ENCODE results near the gene CDIPT.

Gene CDIPT

DNA sequence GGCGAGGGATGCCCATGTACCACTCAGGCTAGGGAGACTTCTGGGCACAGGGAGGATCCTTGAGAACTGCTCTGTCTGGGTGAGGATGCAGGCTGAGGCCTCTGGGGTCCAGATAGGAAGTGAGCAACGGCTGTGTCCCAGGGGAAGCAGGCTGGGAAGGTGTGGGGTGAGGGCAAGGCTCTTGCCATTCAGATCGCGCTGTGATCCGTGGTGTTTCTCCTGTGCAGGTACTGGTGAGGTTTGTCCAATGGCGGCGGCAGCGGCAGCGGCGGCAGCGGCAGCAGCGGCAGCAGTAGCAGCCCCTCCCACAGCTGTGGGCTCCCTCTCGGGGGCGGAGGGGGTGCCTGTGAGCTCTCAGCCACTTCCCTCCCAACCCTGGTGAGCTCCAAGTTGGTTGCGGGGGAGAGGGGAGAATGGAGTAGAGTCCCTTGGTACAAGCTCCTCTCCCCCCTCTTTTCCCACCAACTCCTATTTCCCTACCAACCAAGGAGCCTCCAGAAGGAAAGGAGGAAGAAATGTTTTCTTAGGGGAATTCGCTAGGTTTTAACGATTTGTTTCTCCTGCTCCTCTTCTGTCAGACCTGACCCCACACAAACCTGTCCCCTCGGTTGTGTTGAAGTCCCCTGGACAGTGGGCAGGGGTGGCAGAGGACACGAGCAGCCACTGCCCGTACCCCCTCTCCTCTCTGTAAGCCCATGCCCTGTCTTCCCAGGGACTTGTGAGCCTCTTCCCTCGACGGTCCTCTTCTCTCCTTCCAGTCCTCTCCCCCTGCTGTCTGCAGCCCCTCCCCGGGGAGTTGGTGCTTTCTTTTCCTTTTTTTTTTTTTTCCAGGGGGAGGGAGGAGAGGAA is 53.0 kb downstream of the CDIPT start:
- no peak for DNase-seq (ENCODE audit: low spot score)

DNA sequence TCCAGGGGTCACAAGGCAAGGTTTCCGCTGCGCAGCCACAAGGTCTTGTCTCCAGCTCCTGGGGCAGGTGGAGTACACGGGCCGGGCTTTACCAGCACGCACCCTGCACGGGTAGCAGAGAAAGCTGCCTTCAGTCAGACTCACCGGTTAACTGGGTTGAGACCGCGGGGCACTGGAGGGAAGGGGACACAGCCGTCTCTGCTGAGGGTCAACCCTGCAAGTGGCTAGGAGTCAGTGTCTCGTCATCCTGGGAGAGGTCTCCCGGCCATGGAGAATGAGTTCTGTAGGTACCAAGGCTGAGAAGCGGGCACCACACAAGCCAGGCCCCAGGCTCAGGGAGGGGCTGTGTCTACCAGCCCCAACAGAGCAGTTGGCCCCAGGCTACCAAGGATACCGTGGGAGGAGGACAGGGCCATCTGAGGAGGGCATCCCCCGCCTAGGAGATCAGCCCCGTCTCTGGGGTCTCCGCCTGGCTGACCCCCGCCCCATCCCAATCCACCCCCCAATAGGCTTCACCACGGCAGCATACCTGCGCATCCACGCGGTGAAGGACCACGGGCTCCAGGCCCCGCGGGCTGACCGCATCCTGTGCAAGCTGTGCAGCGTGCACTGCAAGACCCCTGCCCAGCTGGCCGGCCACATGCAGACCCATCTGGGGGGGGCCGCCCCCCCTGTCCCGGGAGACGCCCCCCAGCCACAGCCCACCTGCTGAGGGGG is 53.8 kb downstream of the CDIPT start:
- no peak for DNase-seq (ENCODE audit: low spot score)

All from putamen (tissue), 1 donor.